NCI-H226 (cell line): ENCODE measurements around the gene SYDE2.

Experiments used
- DNase-seq: peaks from one replicate; pipeline ENCODE4 v3.0.0-alpha.2; 2015

The SYDE2 gene

GRCh38 chr1:85116856-85117255 is 84.0 kb downstream of the SYDE2 start:
- DNase-seq = no peak

GRCh38 chr1:85115933-85116332 is 84.9 kb downstream of the SYDE2 start:
- no peak for DNase-seq

- DNase-seq = no peak
Measured at GRCh38 chr1:85111695-85112094, 89.1 kb downstream of the SYDE2 start.

GRCh38 chr1:85109475-85109874 is 91.3 kb downstream of the SYDE2 start:
- peak; percentile 45 for DNase-seq
